T-cell (primary cell): Measurements from ENCODE around the gene IFTAP. TPM values are rescaled to one million over a fixed set of nuclear protein-coding genes. Genes with fewer than 3 reads are reported as not detected.
A peak's percentile ranks its signal among the peaks of the same experiment; 100 is the strongest.
"Not testable (repeated sequence)": the region's sequence is repeated elsewhere in the genome, so short reads cannot be mapped to it uniquely, and the experiment has no call there.

ENCODE experiments used
- ATAC-seq, 4 experiments: fragments of 200-7000 bp in 3 of 4; fragments of 150-1000 bp in 1 of 4; cut with Tn5 transposase; replicated peaks in 1 of 4; 1 replicate in 3 of 4; 2 replicates in 1 of 4; pipeline ENCODE4 v1.10.0; 2021; ENCODE audit warnings: moderate library complexity in 3 of 4, mild to moderate bottlenecking in 2 of 4, moderate number of reproducible peaks in 1 of 4
- CTCF ChIA-PET, 2 donors: fragments of 300-600 bp; sonication (Branson Sonifier 250); formaldehyde crosslinking; loops; one replicate each; lab custom pipeline; 2022; ENCODE audit warnings: antibody characterized with exemption in 2 of 2; lab: Charles Lee
- POLR2A ChIA-PET, 2 donors: fragments of 300-600 bp; sonication (Branson Sonifier 250); formaldehyde crosslinking; loops; one replicate each; lab custom pipeline; 2022; ENCODE audit warnings: antibody characterized with exemption in 2 of 2; lab: Charles Lee
- DNase-seq, 35 experiments: peaks; one replicate each; pipeline versions ENCODE4 v3.0.0 to v3.0.0-alpha.2; 2013 to 2023
- H3K27ac ChIP-seq: one replicate; pipeline ENCODE4 v1.5.1; 2013; ENCODE audit warnings: low read length
- H3K27me3 ChIP-seq, 2 experiments: replicated peaks in 1 of 2; 1 replicate in 1 of 2; 2 replicates in 1 of 2; pipeline versions ENCODE4 v1.6.1 to v1.7.0; 2013; ENCODE audit warnings: low read length in 1 of 2, mixed read lengths in 1 of 2; ENCODE audit not compliant: control insufficient read depth in 2 of 2, insufficient read depth in 2 of 2; ENCODE audit errors: extremely low read depth in 1 of 2
- H3K36me3 ChIP-seq, 2 donors: 1 replicate in 1 of 2; 2 replicates in 1 of 2; pipeline versions ENCODE4 v1.6.1 to v1.7.0; 2013; ENCODE audit warnings: low read length in 1 of 2; ENCODE audit not compliant: control insufficient read depth in 2 of 2, insufficient read depth in 1 of 2; ENCODE audit errors: extremely low read depth in 1 of 2
- H3K4me1 ChIP-seq, 2 experiments: 1 replicate in 1 of 2; 2 replicates in 1 of 2; pipeline versions ENCODE4 v1.6.1 to v1.7.0; 2013; ENCODE audit warnings: low read length in 2 of 2, mixed read lengths in 1 of 2; ENCODE audit not compliant: insufficient read depth in 2 of 2, control insufficient read depth in 1 of 2; ENCODE audit errors: extremely low read depth in 1 of 2
- H3K4me3 ChIP-seq, 2 donors: 1 replicate in 1 of 2; 2 replicates in 1 of 2; pipeline versions ENCODE4 v1.5.1 to v1.7.0; 2013; ENCODE audit warnings: mild to moderate bottlenecking in 2 of 2, low read length in 1 of 2, moderate library complexity in 1 of 2; ENCODE audit not compliant: control insufficient read depth in 1 of 2; ENCODE audit errors: extremely low read depth in 1 of 2
- H3K9me3 ChIP-seq: 2 replicates; pipeline ENCODE4 v1.7.0; 2013
- H3K27ac Mint-ChIP-seq, 2 donors: one replicate each; pipeline ENCODE4 v1.8.0; 2020 to 2021; ENCODE audit warnings: mild to moderate bottlenecking in 2 of 2, mixed read lengths in 2 of 2
- H3K27me3 Mint-ChIP-seq, 2 donors: one replicate each; pipeline ENCODE4 v1.8.0; 2021 to 2022; ENCODE audit warnings: mixed read lengths in 2 of 2
- H3K36me3 Mint-ChIP-seq: one replicate; pipeline ENCODE4 v1.8.0; 2021; ENCODE audit warnings: mixed read lengths
- H3K4me1 Mint-ChIP-seq, 3 donors: one replicate each; pipeline ENCODE4 v1.8.0; 2020 to 2022; ENCODE audit warnings: mixed read lengths in 3 of 3, mild to moderate bottlenecking in 1 of 3
- H3K4me3 Mint-ChIP-seq, 3 donors: one replicate each; pipeline ENCODE4 v1.8.0; 2020 to 2022; ENCODE audit warnings: mild to moderate bottlenecking in 3 of 3, mixed read lengths in 3 of 3, moderate library complexity in 3 of 3
- H3K9me3 Mint-ChIP-seq, 3 donors: one replicate each; pipeline ENCODE4 v1.8.0; 2020 to 2022; ENCODE audit warnings: mixed read lengths in 3 of 3
- WGBS: methylation state at CpG from one replicate; pipeline ENCODE4 v1.1.5; 2013; ENCODE audit warnings: missing lambda C conversion rate; ENCODE audit not compliant: insufficient coverage; 5-methylcytosine and 5-hydroxymethylcytosine counted together
- total RNA-seq, 35 experiments: library from RNA in 6 of 35; stranded (reverse) in 6 of 35; fragments of 120-200 nt in 1 of 35; gene quantifications; one replicate each; pipeline versions ENCODE4 v1.2.1 to v1.2.4 and lab custom pipeline; 2013 to 2026

The IFTAP gene, protein sequence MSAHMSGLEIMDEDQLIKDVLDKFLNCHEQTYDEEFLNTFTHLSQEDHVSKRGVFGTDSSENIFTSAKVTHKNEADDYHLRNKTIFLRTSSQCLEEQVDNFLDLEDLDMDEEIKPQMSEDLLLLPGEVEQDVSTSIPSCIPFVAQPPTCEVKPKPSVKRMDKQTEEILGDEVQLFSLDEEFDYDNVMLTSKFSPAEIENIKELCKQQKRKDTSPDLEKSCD
- total RNA-seq, result 1 to 10 TPM in 3 of 5 donors, under 1 TPM in 2; 0.59 to 1.5 (median 1.0) TPM
- 3.6 TPM for total RNA-seq (2013)
- 0 to 2.8 (median 0.89) reads per million in 29 experiments for total RNA-seq (lab: John Stamatoyannopoulos, UW)

DNA sequence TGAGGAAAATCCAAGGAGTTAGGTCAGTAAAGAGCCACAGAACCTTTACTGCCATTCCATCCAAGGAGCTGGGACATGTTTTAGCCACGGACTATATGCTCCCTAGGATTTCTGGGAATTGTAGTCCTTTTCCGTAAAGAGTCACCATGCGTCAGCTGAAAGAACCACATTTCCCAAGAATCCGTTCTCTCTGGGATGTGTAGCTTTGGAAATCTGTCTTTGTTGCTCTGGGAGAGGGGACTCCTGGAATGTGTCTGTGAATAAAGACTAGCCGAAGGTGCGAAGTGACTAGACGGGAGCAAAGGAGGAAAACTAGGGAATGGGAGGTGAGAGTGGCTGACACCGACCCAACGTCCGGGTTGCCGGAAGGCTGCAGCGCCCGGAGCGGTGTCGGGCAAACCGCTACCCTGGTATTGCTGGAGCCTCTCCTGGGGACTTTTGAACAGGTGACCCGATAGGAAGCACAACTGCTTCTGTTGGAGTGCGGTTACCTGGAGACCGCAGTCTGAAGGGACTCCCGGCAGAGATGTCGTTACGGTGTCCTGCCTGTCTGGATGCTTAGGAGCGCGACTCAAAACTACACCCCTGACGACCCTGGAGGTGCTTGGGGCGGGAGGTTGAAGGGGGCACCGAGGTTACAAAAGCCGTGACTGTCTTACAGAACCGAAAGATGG lies at the start of gene IFTAP:
Gene IFTAP (plus strand): TSS at position 187 of the 674 bp plus-strand sequence. CDS start 15,602 bp downstream, outside the sequence.
- peak within 1 kb of the TSS; percentile 90 to 93 (median 91) for H3K4me3 Mint-ChIP-seq
- 4% methylated on average over 25 of the region's 29 CpGs for WGBS
- ATAC-seq, result peak; percentile 58 to 91 (median 78)
- ChIA-PET CTCF (no interaction called here), POLR2A (no interaction called here)
- H3K4me1 ChIP-seq, result peaks cover 7 to 8% of the 10 kb centered on the region in 2 experiments
- H3K9me3 Mint-ChIP-seq, result no peaks in the 10 kb centered on the region
- DNase-seq, result peak in 10 of 35 experiments; percentile 1 to 49 (median 6)
- no peaks in the 10 kb centered on the region for H3K36me3 Mint-ChIP-seq
- peak within 1 kb of the TSS; percentile 56 to 95 for H3K4me3 ChIP-seq
- no peaks in the 10 kb centered on the region for H3K36me3 ChIP-seq
- H3K4me1 Mint-ChIP-seq, result peaks cover 8 to 16% (median 16%) of the 10 kb centered on the region in 3 donors
- no peaks in the 10 kb centered on the region for H3K9me3 ChIP-seq
- H3K27me3 ChIP-seq, result peaks cover 0 to 5% of the 10 kb centered on the region in 2 experiments
- peaks cover 37 to 48% of the 10 kb centered on the region in 2 donors for H3K27me3 Mint-ChIP-seq
- H3K27ac ChIP-seq, result no peak within 1 kb of the TSS
- H3K27ac Mint-ChIP-seq, result no peak within 1 kb of the TSS

GRCh38 chr11:36550385-36551115 lies 43.8 kb upstream of the IFTAP start:
- H3K36me3 Mint-ChIP-seq, result no peaks in the 10 kb centered on the region
- Histone ChIP-seq H3K27ac (no peak overlapping the region), H3K4me1 (no peaks in the 10 kb centered on the region), H3K36me3 (no peaks in the 10 kb centered on the region), H3K9me3 (no peaks in the 10 kb centered on the region), H3K4me3 (no peak overlapping the region), H3K27me3 (no peaks in the 10 kb centered on the region)
- no CpG with 5 or more reads among the region's 1 CpG for WGBS
- DNase-seq (no peak), ATAC-seq (no peak)
- peaks cover 7 to 10% of the 10 kb centered on the region in 2 donors for H3K27me3 Mint-ChIP-seq
- peaks cover 0 to 20% (median 11%) of the 10 kb centered on the region in 3 donors for H3K4me1 Mint-ChIP-seq
- POLR2A ChIA-PET, result no interaction called here
- H3K9me3 Mint-ChIP-seq, result peaks cover 0 to 10% (median 0%) of the 10 kb centered on the region in 3 donors
- CTCF ChIA-PET, result interaction anchor here in 1 of 2 donors (0.6 to 0.7 kb wide), 2 partner anchors 17 to 841 kb away, joined by 3 to 4 read pairs; partner anchors contain the start of gene RAG1
- H3K4me3 Mint-ChIP-seq, result no peak overlapping the region
- no peak overlapping the region for H3K27ac Mint-ChIP-seq

DNA sequence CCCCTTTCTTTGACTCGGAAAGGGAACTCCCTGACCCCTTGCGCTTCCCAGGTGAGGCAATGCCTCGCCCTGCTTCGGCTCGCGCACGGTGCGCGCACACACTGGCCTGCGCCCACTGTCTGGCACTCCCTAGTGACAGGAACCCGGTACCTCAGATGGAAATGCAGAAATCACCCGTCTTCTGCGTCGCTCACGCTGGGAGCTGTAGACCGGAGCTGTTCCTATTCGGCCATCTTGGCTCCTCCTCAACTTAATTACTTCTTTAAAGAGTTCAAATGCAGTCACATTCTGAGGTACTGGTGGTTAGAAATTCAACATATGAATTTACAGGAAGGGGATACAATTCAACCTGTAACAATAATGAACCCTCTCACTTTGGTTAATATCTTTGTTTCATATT lies 36.9 kb upstream of the IFTAP start:
- H3K9me3 Mint-ChIP-seq, result peaks cover 0 to 10% (median 5%) of the 10 kb centered on the region in 3 donors
- peaks cover 14 to 29% (median 28%) of the 10 kb centered on the region in 3 donors for H3K4me1 Mint-ChIP-seq
- H3K27me3 Mint-ChIP-seq, H3K4me1 ChIP-seq, H3K4me3 ChIP-seq, POLR2A ChIA-PET, H3K4me3 Mint-ChIP-seq, H3K27ac ChIP-seq, ATAC-seq, H3K27me3 ChIP-seq, H3K36me3 ChIP-seq, H3K9me3 ChIP-seq, DNase-seq, H3K36me3 Mint-ChIP-seq, CTCF ChIA-PET: not testable (repeated sequence)
- WGBS, result no CpG with 5 or more reads among the region's 17 CpGs
- H3K27ac Mint-ChIP-seq, result peak overlapping the region in 1 of 2 donors; percentile 36

GRCh38 chr11:36557991-36558390 lies 36.3 kb upstream of the IFTAP start:
- peak overlapping the region in 1 of 2 donors; percentile 12 for H3K4me3 ChIP-seq
- POLR2A ChIA-PET, result no interaction called here
- Mint-ChIP-seq H3K27ac (peak overlapping the region; percentile 77 to 78), H3K36me3 (no peaks in the 10 kb centered on the region), H3K27me3 (no peaks in the 10 kb centered on the region), H3K4me3 (peak overlapping the region in 2 of 3 donors; percentile 26 to 31), H3K9me3 (peaks cover 0 to 10% (median 5%) of the 10 kb centered on the region in 3 donors), H3K4me1 (peaks cover 14 to 29% (median 28%) of the 10 kb centered on the region in 3 donors)
- no peaks in the 10 kb centered on the region for H3K36me3 ChIP-seq
- H3K9me3 ChIP-seq, result no peaks in the 10 kb centered on the region
- CTCF ChIA-PET, result no interaction called here
- no peak for DNase-seq
- H3K4me1 ChIP-seq, result peaks cover 0 to 9% of the 10 kb centered on the region in 2 experiments
- ATAC-seq, result no peak
- no peaks in the 10 kb centered on the region for H3K27me3 ChIP-seq
- peak overlapping the region; percentile 78 for H3K27ac ChIP-seq

GRCh38 chr11:36558571-36559413 lies 35.5 kb upstream of the IFTAP start:
- Histone ChIP-seq H3K4me3 (peak overlapping the region in 1 of 2 donors; percentile 12), H3K36me3 (no peaks in the 10 kb centered on the region), H3K27me3 (no peaks in the 10 kb centered on the region), H3K27ac (peak overlapping the region; percentile 78), H3K4me1 (peaks cover 0 to 9% of the 10 kb centered on the region in 2 experiments), H3K9me3 (no peaks in the 10 kb centered on the region)
- peak in 1 of 35 experiments; percentile 34 for DNase-seq
- ChIA-PET CTCF (no interaction called here), POLR2A (no interaction called here)
- Mint-ChIP-seq H3K27me3 (peaks cover 0 to under 1% of the 10 kb centered on the region in 2 donors), H3K4me3 (peak overlapping the region; percentile 26 to 69 (median 31)), H3K27ac (peak overlapping the region; percentile 77 to 78), H3K4me1 (peaks cover 14 to 29% (median 28%) of the 10 kb centered on the region in 3 donors), H3K9me3 (peaks cover 0 to 10% (median 5%) of the 10 kb centered on the region in 3 donors), H3K36me3 (no peaks in the 10 kb centered on the region)
- no CpG with 5 or more reads among the region's 4 CpGs for WGBS
- ATAC-seq, result peak; percentile 54 to 82 (median 64)
